Measurements from ENCODE around the gene APBA2. TPM values are rescaled to one million over a fixed set of nuclear protein-coding genes. Genes with fewer than 3 reads are reported as not detected.
"Not testable (repeated sequence)": the region's sequence is repeated elsewhere in the genome, so short reads cannot be mapped to it uniquely, and the experiment has no call there.

APBA2 gene
- total RNA-seq, 1 experiment from 2014 or later = not detected

GRCh38 chr15:29034593-29035335, 149.0 kb downstream of the APBA2 start:
- DNase-seq (ENCODE audit: low spot score) = no peak

GRCh38 chr15:29035336-29036285, 149.8 kb downstream of the APBA2 start:
- no peak for DNase-seq (ENCODE audit: low spot score)

GRCh38 chr15:29037997-29038705, 152.4 kb downstream of the APBA2 start:
- no peak for DNase-seq (ENCODE audit: low spot score)

- no peak for DNase-seq (ENCODE audit: low spot score)
Observed at GRCh38 chr15:29039466-29040369, 153.9 kb downstream of the APBA2 start.

GRCh38 chr15:29040370-29040751, 154.6 kb downstream of the APBA2 start:
- DNase-seq (ENCODE audit: low spot score) = no peak

- no peak for DNase-seq (ENCODE audit: low spot score)
Observed at GRCh38 chr15:29043736-29044502, 158.1 kb downstream of the APBA2 start.

GRCh38 chr15:29044503-29044901, 158.7 kb downstream of the APBA2 start:
- no peak for DNase-seq (ENCODE audit: low spot score)

- DNase-seq (ENCODE audit: low spot score) = not testable (repeated sequence)
Observed at GRCh38 chr15:29045161-29045560, 159.4 kb downstream of the APBA2 start.

GRCh38 chr15:29045717-29046116, 159.9 kb downstream of the APBA2 start:
- no peak for DNase-seq (ENCODE audit: low spot score)

- DNase-seq (ENCODE audit: low spot score) = no peak
Observed at GRCh38 chr15:29046281-29046810, 160.6 kb downstream of the APBA2 start.

- no peak for DNase-seq (ENCODE audit: low spot score)
Observed at GRCh38 chr15:29046977-29047376, 161.2 kb downstream of the APBA2 start.

GRCh38 chr15:29048011-29048410, 162.2 kb downstream of the APBA2 start:
- no peak for DNase-seq (ENCODE audit: low spot score)

- DNase-seq (ENCODE audit: low spot score) = no peak
Observed at GRCh38 chr15:29050870-29051269, 165.1 kb downstream of the APBA2 start.

GRCh38 chr15:29051422-29051821, 165.6 kb downstream of the APBA2 start:
- DNase-seq (ENCODE audit: low spot score) = no peak

GRCh38 chr15:29053006-29053405, 167.2 kb downstream of the APBA2 start:
- DNase-seq (ENCODE audit: low spot score) = no peak

GRCh38 chr15:29053661-29054131, 167.9 kb downstream of the APBA2 start:
- DNase-seq (ENCODE audit: low spot score) = no peak

GRCh38 chr15:29054171-29055045, 168.6 kb downstream of the APBA2 start:
- DNase-seq (ENCODE audit: low spot score) = no peak

GRCh38 chr15:29055876-29056275, 170.1 kb downstream of the APBA2 start:
- no peak for DNase-seq (ENCODE audit: low spot score)
